Neuronal stem cell (in vitro differentiated cells): ENCODE results near the gene SYCE3.

ENCODE experiments used
- DNase-seq: peaks from one replicate; pipeline ENCODE4 v3.0.0-alpha.2; 2013; ENCODE audit warnings: low spot score
- H2AFZ ChIP-seq: one replicate; pipeline ENCODE4 v1.6.1; 2013; ENCODE audit warnings: mild to moderate bottlenecking, low read length, inconsistent platforms
- H2AK5ac ChIP-seq: 2 replicates; pipeline ENCODE4 v1.6.1; 2013; ENCODE audit warnings: low read depth, mild to moderate bottlenecking, inconsistent platforms, low read length, moderate library complexity, mixed read lengths
- H2BK120ac ChIP-seq: 2 replicates; pipeline ENCODE4 v1.6.1; 2013; ENCODE audit warnings: low read depth, mild to moderate bottlenecking, inconsistent platforms, low read length, moderate library complexity, mixed read lengths
- H2BK12ac ChIP-seq: one replicate; pipeline ENCODE4 v1.6.1; 2013; ENCODE audit warnings: low read length, inconsistent platforms
- H2BK15ac ChIP-seq: 2 replicates; pipeline ENCODE4 v1.6.1; 2013; ENCODE audit warnings: mild to moderate bottlenecking, low read length, inconsistent platforms, mixed read lengths
- H2BK5ac ChIP-seq: one replicate; pipeline ENCODE4 v1.6.1; 2013; ENCODE audit warnings: inconsistent platforms, mild to moderate bottlenecking, low read length, moderate library complexity
- H3K14ac ChIP-seq: one replicate; pipeline ENCODE4 v1.6.1; 2013; ENCODE audit warnings: low read length, inconsistent platforms
- H3K18ac ChIP-seq: 2 replicates; pipeline ENCODE4 v1.6.1; 2013; ENCODE audit warnings: low read length, inconsistent platforms
- H3K23ac ChIP-seq: 2 replicates; pipeline ENCODE4 v1.6.1; 2013; ENCODE audit warnings: low read depth, mild to moderate bottlenecking, mixed read lengths, low read length, inconsistent platforms; ENCODE audit not compliant: poor library complexity
- H3K27ac ChIP-seq: replicated peaks from 3 replicates; pipeline ENCODE4 v1.5.1; 2013; ENCODE audit warnings: low read length, inconsistent platforms
- H3K27me3 ChIP-seq, 3 experiments: 2 replicates each; pipeline ENCODE4 v1.6.1; 2013; ENCODE audit warnings: low read length in 3 of 3, mild to moderate bottlenecking in 2 of 3, inconsistent platforms in 1 of 3, low read depth in 1 of 3, mixed read lengths in 1 of 3, moderate library complexity in 1 of 3; ENCODE audit not compliant: control insufficient read depth in 3 of 3, insufficient read depth in 3 of 3
- H3K36me3 ChIP-seq, 2 donors: replicated peaks in 1 of 2; 2 replicates each; pipeline ENCODE4 v1.6.1; 2013; ENCODE audit warnings: low read length in 2 of 2; ENCODE audit not compliant: control insufficient read depth in 2 of 2, insufficient read depth in 2 of 2
- H3K4ac ChIP-seq: 2 replicates; pipeline ENCODE4 v1.6.1; 2013; ENCODE audit warnings: inconsistent platforms, mild to moderate bottlenecking, low read length, moderate library complexity
- H3K4me1 ChIP-seq, 2 donors: 1 replicate in 1 of 2; 2 replicates in 1 of 2; pipeline ENCODE4 v1.6.1; 2013; ENCODE audit warnings: low read length in 2 of 2, low read depth in 1 of 2; ENCODE audit not compliant: control insufficient read depth in 2 of 2, insufficient read depth in 1 of 2
- H3K4me2 ChIP-seq: one replicate; pipeline ENCODE4 v1.6.1; 2013; ENCODE audit warnings: mild to moderate bottlenecking, low read length, inconsistent platforms; ENCODE audit not compliant: insufficient read depth, poor library complexity, severe bottlenecking
- H3K4me3 ChIP-seq, 2 donors: 2 replicates each; pipeline ENCODE4 v1.5.1; 2013; ENCODE audit warnings: low read length in 2 of 2, mild to moderate bottlenecking in 2 of 2, inconsistent platforms in 1 of 2, moderate library complexity in 1 of 2
- H3K79me1 ChIP-seq: one replicate; pipeline ENCODE4 v1.6.1; 2013; ENCODE audit warnings: low read depth, mild to moderate bottlenecking, inconsistent platforms, low read length, moderate library complexity
- H3K9ac ChIP-seq: one replicate; pipeline ENCODE4 v1.6.1; 2013; ENCODE audit warnings: mild to moderate bottlenecking, low read depth, low read length, inconsistent platforms; ENCODE audit not compliant: poor library complexity
- H3K9me3 ChIP-seq, 2 donors: replicated peaks in 1 of 2; 2 replicates each; pipeline versions ENCODE3 to v1.6.1; 2013; ENCODE audit warnings: low read length in 2 of 2, mild to moderate bottlenecking in 2 of 2, inconsistent platforms in 1 of 2, low read depth in 1 of 2, mixed read lengths in 1 of 2, moderate library complexity in 1 of 2; ENCODE audit not compliant: control insufficient read depth in 2 of 2, insufficient read depth in 1 of 2
- H4K8ac ChIP-seq: one replicate; pipeline ENCODE4 v1.6.1; 2013; ENCODE audit warnings: low read depth, mild to moderate bottlenecking, inconsistent platforms, low read length, moderate library complexity
- H4K91ac ChIP-seq: one replicate; pipeline ENCODE4 v1.6.1; 2013; ENCODE audit warnings: low read length, low read depth, mild to moderate bottlenecking, inconsistent platforms; ENCODE audit not compliant: poor library complexity
- WGBS, 2 donors: extraction: QIAGEN DNeasy Blood & Tissue Kit; methylation state at CpG; one replicate each; pipeline ENCODE4 v1.1.7; 2013; ENCODE audit warnings: missing lambda C conversion rate in 2 of 2, mixed read lengths in 1 of 2; ENCODE audit not compliant: insufficient read length in 2 of 2, insufficient replicate concordance in 1 of 2; ENCODE audit errors: extremely low coverage in 2 of 2; 5-methylcytosine and 5-hydroxymethylcytosine counted together

The SYCE3 gene

DNA sequence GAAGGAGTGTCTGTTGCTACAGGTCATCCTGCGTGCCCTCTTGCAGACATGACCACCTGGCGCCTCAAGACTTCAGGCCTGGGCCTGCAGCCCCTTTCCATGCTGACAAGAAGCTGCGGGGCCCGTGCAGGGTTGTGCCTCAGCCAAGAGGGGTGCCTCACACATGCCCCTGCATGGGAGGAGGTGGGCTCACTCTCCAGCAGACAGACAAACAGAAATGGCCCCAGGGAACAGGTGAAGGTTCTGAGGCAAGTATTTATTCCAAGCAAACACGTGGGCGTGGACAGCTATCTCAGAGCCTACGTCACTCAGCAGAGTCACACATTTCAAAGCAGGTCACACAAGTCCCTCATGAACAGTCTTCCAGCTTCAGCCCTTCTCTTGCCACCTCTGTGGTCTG, 5.9 kb upstream of the SYCE3 start:
- Histone ChIP-seq H2BK120ac (no peak overlapping the region), H3K4me3 (no peak overlapping the region), H2BK15ac (no peak overlapping the region), H2BK12ac (no peak overlapping the region), H3K4me1 (peaks cover 0 to 2% of the 10 kb centered on the region in 2 donors), H3K27ac (no peak overlapping the region), H4K91ac (no peak overlapping the region), H4K8ac (no peak overlapping the region), H3K36me3 (peaks cover 46 to 61% of the 10 kb centered on the region in 2 donors), H2AK5ac (no peak overlapping the region), H3K9me3 (no peaks in the 10 kb centered on the region), H3K27me3 (peaks cover 0 to 4% (median 0%) of the 10 kb centered on the region in 3 experiments), H3K9ac (no peak overlapping the region), H3K23ac (no peak overlapping the region), H2BK5ac (no peak overlapping the region), H2AFZ (no peak overlapping the region), H3K4me2 (no peak overlapping the region), H3K79me1 (no peaks in the 10 kb centered on the region), H3K18ac (no peak overlapping the region), H3K4ac (no peak overlapping the region), H3K14ac (peak overlapping the region; percentile 17)
- DNase-seq: no peak
- no CpG with 5 or more reads among the region's 7 CpGs for WGBS, 2 donors

- Histone ChIP-seq H3K4me3 (no peak overlapping the region), H3K4ac (no peak overlapping the region), H2BK12ac (no peak overlapping the region), H3K27me3 (peaks cover 0 to 6% (median 0%) of the 10 kb centered on the region in 3 experiments), H3K14ac (no peak overlapping the region), H4K8ac (no peak overlapping the region), H4K91ac (no peak overlapping the region), H2BK5ac (no peak overlapping the region), H2BK15ac (no peak overlapping the region), H3K36me3 (peaks cover 41 to 53% of the 10 kb centered on the region in 2 donors), H2AFZ (no peak overlapping the region), H2BK120ac (no peak overlapping the region), H3K79me1 (no peaks in the 10 kb centered on the region), H3K23ac (no peak overlapping the region), H2AK5ac (no peak overlapping the region), H3K18ac (no peak overlapping the region), H3K4me2 (no peak overlapping the region), H3K9ac (no peak overlapping the region), H3K27ac (no peak overlapping the region), H3K4me1 (peaks cover 0 to 5% of the 10 kb centered on the region in 2 donors), H3K9me3 (no peaks in the 10 kb centered on the region)
- DNase-seq: no peak
- no CpG with 5 or more reads among the region's 7 CpGs for WGBS, 2 donors
Observed at GRCh38 chr22:50567721-50568252, 5.1 kb upstream of the SYCE3 start.

DNA sequence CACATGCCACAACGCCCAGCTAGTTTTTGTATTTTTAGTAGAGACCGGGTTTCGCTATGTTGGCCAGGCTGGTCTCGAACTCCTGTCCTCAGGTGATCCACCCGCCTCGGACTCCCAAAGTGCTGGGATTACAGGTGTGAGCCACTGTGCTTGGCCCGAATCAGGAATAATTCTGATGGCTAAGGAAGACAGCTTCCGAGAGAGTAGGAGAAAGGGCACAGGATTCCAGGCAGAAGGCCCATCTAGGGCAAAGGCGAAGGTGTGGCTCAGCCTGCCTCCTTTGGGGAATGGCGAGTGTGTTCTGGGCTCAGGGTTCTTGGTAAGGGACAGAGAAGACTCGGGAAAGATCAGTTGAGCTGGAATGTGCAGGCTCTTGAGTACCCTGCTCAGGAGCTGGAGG, 1.6 kb upstream of the SYCE3 start:
- H2BK5ac ChIP-seq: no peak overlapping the region
- H3K9ac ChIP-seq: no peak overlapping the region
- no CpG with 5 or more reads among the region's 11 CpGs for WGBS, 2 donors
- no peak overlapping the region for H2AK5ac ChIP-seq
- no peak overlapping the region for H3K4me3 ChIP-seq
- H3K4me1 ChIP-seq: peaks cover 0 to 5% of the 10 kb centered on the region in 2 donors
- no peak overlapping the region for H4K8ac ChIP-seq
- H3K23ac ChIP-seq: no peak overlapping the region
- H3K27me3 ChIP-seq: peaks cover 0 to 15% (median 6%) of the 10 kb centered on the region in 3 experiments
- no peak for DNase-seq
- no peaks in the 10 kb centered on the region for H3K9me3 ChIP-seq
- H3K4ac ChIP-seq: no peak overlapping the region
- peaks cover 11 to 18% of the 10 kb centered on the region in 2 donors for H3K36me3 ChIP-seq
- no peak overlapping the region for H2BK120ac ChIP-seq
- no peak overlapping the region for H2AFZ ChIP-seq
- no peak overlapping the region for H3K27ac ChIP-seq
- H3K14ac ChIP-seq: no peak overlapping the region
- no peak overlapping the region for H2BK15ac ChIP-seq
- H3K4me2 ChIP-seq: no peak overlapping the region
- no peak overlapping the region for H3K18ac ChIP-seq
- H3K79me1 ChIP-seq: peaks cover 2% of the 10 kb centered on the region
- H4K91ac ChIP-seq: no peak overlapping the region
- no peak overlapping the region for H2BK12ac ChIP-seq

DNA sequence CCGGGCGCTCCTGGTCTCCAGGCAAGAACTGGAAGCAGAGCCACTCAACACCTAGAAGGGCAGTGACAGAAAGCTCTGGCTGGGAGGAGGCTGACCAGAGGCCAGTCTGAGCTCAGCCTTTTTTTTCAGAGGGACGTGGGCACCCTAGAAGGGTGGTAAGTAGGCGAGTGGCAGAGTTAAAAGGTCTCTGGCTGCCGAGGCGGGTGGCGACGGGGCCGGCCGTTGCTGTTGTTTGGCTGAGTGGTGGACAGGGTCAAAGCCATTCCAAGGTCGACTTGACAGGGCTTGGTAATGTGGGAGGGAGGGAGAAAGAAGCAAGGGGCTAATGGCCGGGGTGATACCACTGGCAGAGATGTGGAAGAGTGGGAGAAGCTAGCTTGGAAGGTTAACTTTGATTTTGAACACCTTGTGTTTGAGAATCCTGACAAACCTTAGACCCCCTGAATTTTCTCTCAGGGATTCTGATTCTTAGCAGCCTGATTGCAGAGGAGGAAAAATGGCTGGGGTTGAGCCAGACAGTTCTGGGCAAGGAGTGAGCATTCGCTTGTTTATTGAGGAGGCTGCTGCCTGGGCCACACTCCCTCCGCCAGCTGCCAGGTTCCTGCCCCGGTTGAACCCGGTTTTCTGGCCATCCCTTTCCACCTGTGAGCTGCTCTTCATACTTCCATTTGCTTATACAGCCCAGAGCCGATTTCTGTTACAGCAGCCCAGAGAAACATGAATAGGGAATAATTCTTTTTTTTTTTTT, 868 bp upstream of the SYCE3 start:
- Histone ChIP-seq H3K23ac (peak overlapping the region; percentile 95), H4K91ac (no peak overlapping the region), H3K36me3 (peaks cover 4 to 11% of the 10 kb centered on the region in 2 donors), H2BK120ac (no peak overlapping the region), H3K18ac (no peak overlapping the region), H3K9me3 (no peaks in the 10 kb centered on the region), H3K4ac (no peak overlapping the region), H2BK12ac (no peak overlapping the region), H3K14ac (no peak overlapping the region), H2BK15ac (no peak overlapping the region), H3K4me2 (peak overlapping the region; percentile 98), H2AFZ (peak overlapping the region; percentile 94), H4K8ac (no peak overlapping the region), H3K27ac (no peak overlapping the region), H2BK5ac (no peak overlapping the region), H3K27me3 (peaks cover 0 to 17% (median 6%) of the 10 kb centered on the region in 3 experiments), H3K79me1 (peaks cover 2% of the 10 kb centered on the region), H3K9ac (peak overlapping the region; percentile 88), H2AK5ac (peak overlapping the region; percentile 32), H3K4me1 (peaks cover 0 to 5% of the 10 kb centered on the region in 2 donors), H3K4me3 (peak overlapping the region; percentile 84 to 89)
- no peak for DNase-seq
- WGBS, 2 donors: no CpG with 5 or more reads among the region's 17 CpGs
